IPS-15b (cell line): ENCODE measurements around the gene RALA.
"Not testable (repeated sequence)": the region's sequence is repeated elsewhere in the genome, so short reads cannot be mapped to it uniquely, and the experiment has no call there.

ENCODE experiments used
- H3K27me3 ChIP-seq: one replicate; pipeline ENCODE4 v1.6.1; 2013; ENCODE audit warnings: low read length; ENCODE audit not compliant: control insufficient read depth, insufficient read depth
- H3K36me3 ChIP-seq: one replicate; pipeline ENCODE4 v1.6.1; 2013; ENCODE audit warnings: low read length; ENCODE audit not compliant: control insufficient read depth, insufficient read depth
- H3K4me1 ChIP-seq: one replicate; pipeline ENCODE4 v1.6.1; 2013; ENCODE audit warnings: mild to moderate bottlenecking, low read length; ENCODE audit not compliant: control insufficient read depth, insufficient read depth
- H3K4me3 ChIP-seq: one replicate; pipeline ENCODE4 v1.5.1; 2013; ENCODE audit warnings: low read depth, low read length
- H3K9ac ChIP-seq: one replicate; pipeline ENCODE4 v1.6.1; 2013; ENCODE audit warnings: low read depth, mild to moderate bottlenecking, low read length
- H3K9me3 ChIP-seq: one replicate; pipeline ENCODE4 v1.6.1; 2013; ENCODE audit warnings: mild to moderate bottlenecking, low read length; ENCODE audit not compliant: control insufficient read depth, insufficient read depth

Gene RALA

GRCh38 chr7:39745320-39745719, 121.9 kb downstream of the RALA start:
- H3K36me3 ChIP-seq = no peaks in the 10 kb centered on the region
- no peak overlapping the region for H3K9ac ChIP-seq
- no peaks in the 10 kb centered on the region for H3K27me3 ChIP-seq
- no peak overlapping the region for H3K4me3 ChIP-seq
- peaks cover 11% of the 10 kb centered on the region for H3K4me1 ChIP-seq
- H3K9me3 ChIP-seq = no peaks in the 10 kb centered on the region

- Histone ChIP-seq H3K4me1 (peaks cover 11% of the 10 kb centered on the region), H3K9me3 (no peaks in the 10 kb centered on the region), H3K36me3 (no peaks in the 10 kb centered on the region)
Observed at GRCh38 chr7:39746103-39746819, 122.9 kb downstream of the RALA start.

GRCh38 chr7:39749177-39749576, 125.8 kb downstream of the RALA start:
- no peaks in the 10 kb centered on the region for H3K9me3 ChIP-seq
- H3K4me3 ChIP-seq = no peak overlapping the region
- H3K4me1 ChIP-seq = peaks cover 11% of the 10 kb centered on the region
- H3K27me3 ChIP-seq = no peaks in the 10 kb centered on the region
- H3K36me3 ChIP-seq = no peaks in the 10 kb centered on the region
- no peak overlapping the region for H3K9ac ChIP-seq

More at GRCh38 chr7:39746103-39746819, 122.9 kb downstream of the RALA start:
- H3K4me3 ChIP-seq = no peak overlapping the region
- H3K9ac ChIP-seq = no peak overlapping the region
- H3K27me3 ChIP-seq = no peaks in the 10 kb centered on the region

- Histone ChIP-seq H3K9me3 (no peaks in the 10 kb centered on the region), H3K9ac (no peak overlapping the region), H3K4me3 (no peak overlapping the region), H3K36me3 (no peaks in the 10 kb centered on the region), H3K27me3 (no peaks in the 10 kb centered on the region), H3K4me1 (peaks cover 15% of the 10 kb centered on the region)
Observed at GRCh38 chr7:39749717-39750116, 126.3 kb downstream of the RALA start.

GRCh38 chr7:39750253-39751077, 127.1 kb downstream of the RALA start:
- H3K9ac ChIP-seq = no peak overlapping the region
- no peaks in the 10 kb centered on the region for H3K36me3 ChIP-seq
- H3K4me3 ChIP-seq = no peak overlapping the region

GRCh38 chr7:39753237-39753636, 129.9 kb downstream of the RALA start:
- H3K27me3 ChIP-seq, H3K9me3 ChIP-seq, H3K9ac ChIP-seq, H3K36me3 ChIP-seq, H3K4me3 ChIP-seq: not testable (repeated sequence)
- peaks cover 14% of the 10 kb centered on the region for H3K4me1 ChIP-seq

More at GRCh38 chr7:39750253-39751077, 127.1 kb downstream of the RALA start:
- Histone ChIP-seq H3K9me3 (no peaks in the 10 kb centered on the region), H3K4me1 (peaks cover 17% of the 10 kb centered on the region), H3K27me3 (no peaks in the 10 kb centered on the region)

- Histone ChIP-seq H3K4me3 (no peak overlapping the region), H3K36me3 (no peaks in the 10 kb centered on the region), H3K4me1 (peaks cover 14% of the 10 kb centered on the region), H3K9me3 (no peaks in the 10 kb centered on the region), H3K27me3 (no peaks in the 10 kb centered on the region), H3K9ac (no peak overlapping the region)
Observed at GRCh38 chr7:39753823-39754325, 130.5 kb downstream of the RALA start.

GRCh38 chr7:39754326-39755120, 131.2 kb downstream of the RALA start:
- no peaks in the 10 kb centered on the region for H3K9me3 ChIP-seq
- no peaks in the 10 kb centered on the region for H3K27me3 ChIP-seq
- H3K36me3 ChIP-seq = no peaks in the 10 kb centered on the region
- H3K4me1 ChIP-seq = peaks cover 10% of the 10 kb centered on the region
- no peak overlapping the region for H3K9ac ChIP-seq
- H3K4me3 ChIP-seq = no peak overlapping the region

- H3K4me3 ChIP-seq = no peak overlapping the region
Observed at GRCh38 chr7:39757604-39758003, 134.2 kb downstream of the RALA start.

More at GRCh38 chr7:39757604-39758003, 134.2 kb downstream of the RALA start:
- Histone ChIP-seq H3K9ac (no peak overlapping the region), H3K27me3 (peaks cover 2% of the 10 kb centered on the region), H3K4me1 (peaks cover 10% of the 10 kb centered on the region), H3K9me3 (no peaks in the 10 kb centered on the region), H3K36me3 (no peaks in the 10 kb centered on the region)
